Activated CD8-positive, alpha-beta memory T cell treated with anti-CD3 and anti-CD28 coated beads, Interleukin-2, amount 50 U/mL, for 4 hours (primary cell): Measurements from ENCODE around the gene FIGLA.
"Not testable (repeated sequence)": the region's sequence is repeated elsewhere in the genome, so short reads cannot be mapped to it uniquely, and the experiment has no call there.

Source experiments
- DNase-seq: peaks from one replicate; pipeline ENCODE4 v3.0.0-alpha.2; 2020

Gene FIGLA

GRCh38 chr2:70807102-70807827 lies 16.8 kb upstream of the FIGLA start:
- DNase-seq, result no peak

GRCh38 chr2:70806620-70807019 lies 16.2 kb upstream of the FIGLA start:
- no peak for DNase-seq

- no peak for DNase-seq
Measured at GRCh38 chr2:70806013-70806412, 15.6 kb upstream of the FIGLA start.

- no peak for DNase-seq
Measured at GRCh38 chr2:70801607-70802263, 11.3 kb upstream of the FIGLA start.

GRCh38 chr2:70799706-70800105 lies 9.3 kb upstream of the FIGLA start:
- no peak for DNase-seq

GRCh38 chr2:70797996-70798395 lies 7.6 kb upstream of the FIGLA start:
- not testable (repeated sequence) for DNase-seq

GRCh38 chr2:70797506-70797905 lies 7.1 kb upstream of the FIGLA start:
- DNase-seq, result no peak

GRCh38 chr2:70796262-70796661 lies 5.8 kb upstream of the FIGLA start:
- DNase-seq, result no peak

GRCh38 chr2:70795164-70795995 lies 4.9 kb upstream of the FIGLA start:
- DNase-seq, result no peak

GRCh38 chr2:70793450-70793849 lies 3.0 kb upstream of the FIGLA start:
- no peak for DNase-seq

GRCh38 chr2:70789304-70790135 lies 923 bp downstream of the FIGLA start:
- DNase-seq, result peak; percentile 71

GRCh38 chr2:70785137-70785911 lies 5.1 kb downstream of the FIGLA start:
- DNase-seq, result peak; percentile 37

GRCh38 chr2:70784320-70784719 lies 6.1 kb downstream of the FIGLA start:
- no peak for DNase-seq

GRCh38 chr2:70779911-70780545 lies 10.4 kb downstream of the FIGLA start:
- DNase-seq, result no peak

GRCh38 chr2:70779491-70779890 lies 11.0 kb downstream of the FIGLA start:
- no peak for DNase-seq

GRCh38 chr2:70778676-70779075 lies 11.8 kb downstream of the FIGLA start:
- no peak for DNase-seq

- DNase-seq, result no peak
Measured at GRCh38 chr2:70777450-70777849, 13.0 kb downstream of the FIGLA start.

- DNase-seq, result no peak
Measured at GRCh38 chr2:70776266-70776665, 14.2 kb downstream of the FIGLA start.

GRCh38 chr2:70775141-70775540 lies 15.3 kb downstream of the FIGLA start:
- DNase-seq, result no peak

- DNase-seq, result no peak
Measured at GRCh38 chr2:70772486-70773155, 17.8 kb downstream of the FIGLA start.

GRCh38 chr2:70771446-70771845 lies 19.0 kb downstream of the FIGLA start:
- DNase-seq, result no peak
